GM12872 (cell line): ENCODE measurements around the gene ARHGAP10.

Source experiments
- TF ChIP-seq, protein P1 (sequence below): IDR thresholded peaks from 3 replicates; pipeline ENCODE4 v1.5.1; 2011; ENCODE audit warnings: low read depth, mild to moderate bottlenecking, low read length, moderate library complexity; ENCODE audit not compliant: insufficient read depth

Gene ARHGAP10

DNA sequence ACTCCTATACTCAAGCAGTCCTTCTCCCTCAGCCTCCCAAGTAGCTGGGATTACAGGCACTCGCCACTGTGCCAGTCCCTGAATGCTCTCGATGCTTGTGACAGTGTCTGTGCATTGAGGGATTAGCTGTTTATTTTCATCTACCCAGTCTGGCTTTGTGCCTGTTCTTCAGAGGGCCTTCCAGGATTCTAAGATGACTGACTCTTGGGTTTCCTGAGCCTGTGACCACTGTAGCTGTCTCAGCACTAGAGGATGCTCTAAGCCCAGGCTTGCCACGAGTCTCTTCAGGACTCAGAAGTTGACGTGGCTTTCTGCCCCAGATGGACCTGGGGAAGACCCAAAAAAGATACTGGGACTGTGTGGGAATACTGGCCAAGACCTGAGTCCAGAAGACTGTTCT, 201.4 kb downstream of the ARHGAP10 start:
- TF ChIP-seq, protein P1, sequence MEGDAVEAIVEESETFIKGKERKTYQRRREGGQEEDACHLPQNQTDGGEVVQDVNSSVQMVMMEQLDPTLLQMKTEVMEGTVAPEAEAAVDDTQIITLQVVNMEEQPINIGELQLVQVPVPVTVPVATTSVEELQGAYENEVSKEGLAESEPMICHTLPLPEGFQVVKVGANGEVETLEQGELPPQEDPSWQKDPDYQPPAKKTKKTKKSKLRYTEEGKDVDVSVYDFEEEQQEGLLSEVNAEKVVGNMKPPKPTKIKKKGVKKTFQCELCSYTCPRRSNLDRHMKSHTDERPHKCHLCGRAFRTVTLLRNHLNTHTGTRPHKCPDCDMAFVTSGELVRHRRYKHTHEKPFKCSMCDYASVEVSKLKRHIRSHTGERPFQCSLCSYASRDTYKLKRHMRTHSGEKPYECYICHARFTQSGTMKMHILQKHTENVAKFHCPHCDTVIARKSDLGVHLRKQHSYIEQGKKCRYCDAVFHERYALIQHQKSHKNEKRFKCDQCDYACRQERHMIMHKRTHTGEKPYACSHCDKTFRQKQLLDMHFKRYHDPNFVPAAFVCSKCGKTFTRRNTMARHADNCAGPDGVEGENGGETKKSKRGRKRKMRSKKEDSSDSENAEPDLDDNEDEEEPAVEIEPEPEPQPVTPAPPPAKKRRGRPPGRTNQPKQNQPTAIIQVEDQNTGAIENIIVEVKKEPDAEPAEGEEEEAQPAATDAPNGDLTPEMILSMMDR: peak; percentile 27; the same call in 1 of the 3 replicates

DNA sequence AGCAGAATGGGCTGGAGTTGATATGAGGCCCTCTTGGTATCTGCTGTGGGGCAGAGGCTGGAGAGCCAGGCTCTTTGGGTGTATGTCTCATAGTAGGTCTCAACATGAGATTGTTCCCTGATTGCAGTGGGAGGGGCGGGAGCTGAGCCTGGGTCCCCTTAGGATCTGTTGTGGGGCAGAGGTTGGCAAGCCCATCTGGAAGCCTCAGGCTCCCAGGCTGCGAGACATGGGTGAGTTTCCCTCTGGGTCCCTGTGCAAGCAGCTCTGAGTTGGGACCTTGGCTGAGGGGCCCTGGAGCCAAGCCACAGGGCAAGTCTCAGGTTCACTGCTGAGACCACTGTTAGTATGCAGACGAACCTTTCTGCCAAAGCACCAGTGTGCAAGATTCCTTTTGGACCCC, 201.9 kb downstream of the ARHGAP10 start:
- TF ChIP-seq, protein P1: no peak

DNA sequence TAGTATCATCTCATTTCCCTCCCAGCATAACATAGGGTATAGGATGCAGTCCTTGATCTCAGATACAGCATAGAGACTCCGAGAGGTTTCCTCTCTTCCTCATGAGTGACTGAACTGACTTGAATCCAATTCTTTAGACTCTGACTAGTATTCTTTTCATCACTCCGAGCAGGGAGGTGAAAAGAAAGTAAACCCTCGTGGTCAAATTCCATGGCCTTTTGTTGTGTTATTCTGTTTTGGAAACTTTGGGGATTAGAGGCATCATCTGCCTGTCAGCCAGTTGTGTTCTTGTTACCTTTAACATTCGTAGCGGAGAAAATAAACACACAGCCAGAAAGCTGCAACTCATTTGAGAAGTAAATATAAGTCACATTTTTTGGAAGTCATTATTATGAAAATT, 206.6 kb downstream of the ARHGAP10 start:
- TF ChIP-seq, protein P1: no peak

DNA sequence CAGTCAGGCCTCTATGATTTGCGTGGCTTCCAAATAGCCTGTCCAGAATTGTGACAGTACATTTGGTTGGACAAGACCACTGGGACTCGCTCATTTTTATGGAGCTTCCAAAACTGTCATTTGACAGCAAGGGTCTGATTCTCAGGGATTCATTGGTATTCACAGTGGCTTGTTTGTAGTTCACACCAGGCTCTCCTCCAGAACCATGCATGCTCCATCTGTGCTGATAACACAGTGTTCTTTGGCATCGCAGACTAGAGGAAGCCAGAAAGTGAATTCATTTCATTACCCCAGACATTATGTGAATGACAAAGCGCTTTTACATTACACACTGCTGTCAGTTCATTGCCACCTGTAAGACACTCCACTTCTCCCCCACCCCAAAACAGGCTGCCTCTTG, 208.3 kb downstream of the ARHGAP10 start:
- TF ChIP-seq, protein P1: no peak

DNA sequence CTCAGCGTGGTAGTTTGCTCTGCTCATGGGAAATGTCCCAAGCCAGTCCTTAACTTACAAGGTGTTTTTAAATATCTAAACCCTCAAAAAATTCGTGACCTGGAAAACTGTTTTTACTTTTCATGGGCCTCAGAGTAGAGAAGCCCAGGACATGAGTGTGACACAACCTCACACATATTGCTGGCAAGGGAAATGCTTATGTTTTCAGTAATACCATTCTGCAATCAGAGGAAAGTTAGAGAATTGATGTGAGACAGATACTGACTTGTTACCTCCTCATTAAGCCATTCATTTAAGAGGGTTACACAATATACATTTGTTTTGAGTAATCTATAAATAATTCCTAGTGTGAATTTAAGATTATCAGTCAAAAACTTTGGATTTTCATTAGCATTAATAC, 209.5 kb downstream of the ARHGAP10 start:
- TF ChIP-seq, protein P1: no peak

DNA sequence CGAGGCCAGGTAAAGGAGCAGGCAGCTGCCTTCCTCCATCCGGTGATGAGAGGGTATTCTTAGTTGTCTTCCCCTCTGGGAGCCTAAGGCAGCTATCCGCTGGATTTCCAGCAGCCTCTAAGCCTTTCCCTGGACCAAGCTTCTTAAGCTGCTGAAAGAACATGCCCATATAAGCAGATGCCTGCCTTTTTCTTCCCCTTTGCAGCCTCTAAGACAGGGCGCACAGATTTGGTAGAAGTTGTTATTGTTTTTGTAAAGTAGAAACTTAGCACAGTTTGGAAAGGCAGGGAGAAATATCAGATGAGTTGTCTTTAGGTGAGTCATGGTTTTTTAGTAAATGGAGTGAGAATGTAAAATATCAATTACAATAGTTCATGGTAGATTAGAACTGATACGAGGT, 210.8 kb downstream of the ARHGAP10 start:
- TF ChIP-seq, protein P1: no peak

DNA sequence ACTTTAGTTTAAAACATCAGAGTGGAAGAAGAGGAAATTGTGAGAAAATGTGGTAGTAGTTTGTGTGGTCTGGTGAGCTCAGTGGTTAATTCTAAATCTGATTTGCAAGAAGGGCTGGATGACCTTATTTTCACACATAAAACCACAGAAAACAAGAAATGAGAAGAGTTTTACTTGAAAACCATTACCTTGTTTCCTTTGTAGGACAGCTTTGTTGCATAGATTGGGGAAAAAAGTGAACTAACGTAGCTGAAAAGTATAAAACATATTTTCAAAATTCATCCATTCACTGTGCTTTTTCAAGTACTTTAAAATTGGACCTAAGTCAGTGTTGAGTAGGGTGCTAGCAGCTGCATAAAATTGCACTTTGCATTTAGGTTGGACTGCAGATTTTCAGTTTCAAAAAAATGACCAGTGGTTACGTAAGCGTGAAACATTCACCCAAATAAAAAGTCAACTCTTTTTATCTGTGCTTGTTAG, 211.3 kb downstream of the ARHGAP10 start:
- TF ChIP-seq, protein P1: no peak
